GM13977 (cell line): Measurements from ENCODE around the gene SLC12A9.

Source experiments
- DNase-seq: peaks from one replicate; pipeline ENCODE4 v3.0.0; 2012; ENCODE audit warnings: low spot score
- CTCF ChIP-seq: IDR thresholded peaks from 2 replicates; pipeline ENCODE4 v1.5.1; 2012; ENCODE audit warnings: mild to moderate bottlenecking, control low read depth; ENCODE audit not compliant: insufficient read depth; ENCODE audit errors: extremely low read depth, missing control alignments
- in situ Hi-C: fragments of 300-500 bp; cut with MboI; formaldehyde crosslinking; loops from one replicate; pipeline ENCODE4 v1.12.0; 2022; ENCODE audit warnings: low sequenced_read_pairs, low pct_unique_long_range_greater_than_20kb, mixed read lengths, inconsistent platforms; ENCODE audit not compliant: unreplicated experiment

SLC12A9 gene

GRCh38 chr7:100893318-100893895, 40.9 kb downstream of the SLC12A9 start:
- in situ Hi-C loops = loop anchor here (5.0 to 10.0 kb wide), 2 partner anchors 164 to 191 kb away; partner anchors contain the start of gene TRIM56
- no peak for DNase-seq
- no peak for TF ChIP-seq CTCF

DNA sequence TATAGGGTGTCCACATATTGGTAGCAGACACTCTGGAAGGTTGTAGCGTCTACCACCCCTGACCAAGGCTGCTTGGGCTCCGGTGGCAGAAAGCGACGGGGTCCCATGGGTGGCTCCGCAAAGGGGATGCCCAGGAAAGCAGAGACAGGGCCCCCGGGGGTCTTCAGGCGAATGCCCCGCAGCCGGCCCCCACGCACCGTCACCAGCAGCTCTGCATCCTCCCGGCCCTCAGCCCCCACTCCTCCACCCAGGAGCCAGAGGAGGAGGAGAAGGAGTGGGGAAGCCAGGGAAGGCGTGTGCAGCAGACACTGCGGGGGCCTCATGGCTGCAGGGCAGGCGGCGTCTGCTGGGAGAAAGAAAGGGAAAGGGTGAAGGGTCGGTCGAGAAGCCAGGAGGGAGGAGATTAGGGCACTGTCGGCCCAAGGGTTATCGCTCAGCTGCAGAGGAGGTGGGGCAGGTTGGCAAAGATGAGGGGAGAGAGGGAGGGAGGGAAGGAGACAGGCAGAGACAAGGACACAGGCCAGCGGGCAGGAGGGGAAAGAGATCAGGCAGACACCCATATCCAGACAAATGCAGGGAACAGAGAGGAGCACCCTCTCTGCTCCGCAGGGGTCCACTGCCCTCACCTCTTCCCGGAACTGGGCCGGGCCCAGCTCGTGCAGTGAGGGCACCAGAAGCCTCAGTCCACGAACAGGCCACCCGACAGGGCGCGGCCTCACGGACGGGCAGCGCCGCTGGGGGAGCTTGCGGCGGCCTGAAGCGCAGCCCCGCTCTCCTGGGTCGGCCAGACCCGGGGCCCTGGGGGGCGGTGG, 41.6 kb downstream of the SLC12A9 start:
- in situ Hi-C loops = loop anchor here (5.0 to 10.0 kb wide), 2 partner anchors 163 to 191 kb away; partner anchors contain the start of gene TRIM56

DNA sequence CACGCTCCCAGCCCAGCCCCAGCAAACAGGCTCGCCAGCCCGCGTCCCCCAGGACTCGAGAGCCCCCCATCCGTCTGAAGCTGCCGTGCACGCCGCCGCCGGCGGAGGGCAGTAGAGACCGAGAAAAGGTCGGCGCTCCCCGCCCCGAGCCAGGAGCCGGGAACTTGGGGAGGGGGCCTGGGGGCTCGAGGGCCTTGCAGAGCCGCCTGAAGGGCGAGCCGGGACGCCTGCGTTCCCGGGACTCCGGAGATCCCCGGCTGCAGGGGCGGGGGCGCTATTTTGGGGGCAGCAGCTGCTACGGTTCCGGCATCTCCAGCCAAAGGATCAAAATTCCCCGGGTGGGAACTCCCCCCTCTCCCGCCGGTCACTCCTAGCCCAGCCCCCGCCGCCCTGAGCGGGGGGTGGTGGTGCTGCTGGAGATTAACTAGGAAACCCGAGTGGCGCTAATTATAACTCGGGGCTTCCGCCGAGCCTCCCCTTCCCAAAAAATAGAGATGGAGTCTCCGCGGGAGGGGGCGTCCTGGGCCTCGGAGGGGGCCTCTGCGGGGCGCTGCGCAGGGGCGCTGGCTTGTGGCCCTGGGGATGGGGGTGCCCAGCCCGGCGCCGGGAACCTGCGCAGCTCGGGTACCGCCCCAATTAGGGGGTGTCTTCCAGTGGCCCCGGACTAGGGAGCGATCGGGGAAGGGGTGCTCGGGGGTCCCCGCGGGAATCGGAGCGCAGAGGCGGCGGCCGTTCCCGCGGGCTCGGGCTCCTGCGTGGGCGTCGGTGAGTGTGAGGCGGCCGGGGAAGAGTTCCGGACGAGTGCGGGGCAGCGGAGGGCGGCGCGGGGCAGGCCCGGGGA, 42.6 kb downstream of the SLC12A9 start:
- in situ Hi-C loops = loop anchor here (5.0 to 10.0 kb wide), 2 partner anchors 162 to 190 kb away; partner anchors contain the start of gene TRIM56
- TF ChIP-seq CTCF = peak; percentile 90
- DNase-seq = peak; percentile 79

More for the DNA sequence above, 41.6 kb downstream of the SLC12A9 start:
- no peak for TF ChIP-seq CTCF
- peak; percentile 17 for DNase-seq

- in situ Hi-C loops = loop anchor here (10.0 kb wide), 1 partner anchor 189 kb away; the partner anchor contains the start of gene TRIM56
- peak; percentile 64 for DNase-seq
- TF ChIP-seq CTCF = no peak
Observed at GRCh38 chr7:100895701-100895955, 43.1 kb downstream of the SLC12A9 start, which contains the start of gene ACHE. ACHE (minus strand) TSS chr7:100895888; CDS start chr7:100894232, 1,656 bp downstream.

DNA sequence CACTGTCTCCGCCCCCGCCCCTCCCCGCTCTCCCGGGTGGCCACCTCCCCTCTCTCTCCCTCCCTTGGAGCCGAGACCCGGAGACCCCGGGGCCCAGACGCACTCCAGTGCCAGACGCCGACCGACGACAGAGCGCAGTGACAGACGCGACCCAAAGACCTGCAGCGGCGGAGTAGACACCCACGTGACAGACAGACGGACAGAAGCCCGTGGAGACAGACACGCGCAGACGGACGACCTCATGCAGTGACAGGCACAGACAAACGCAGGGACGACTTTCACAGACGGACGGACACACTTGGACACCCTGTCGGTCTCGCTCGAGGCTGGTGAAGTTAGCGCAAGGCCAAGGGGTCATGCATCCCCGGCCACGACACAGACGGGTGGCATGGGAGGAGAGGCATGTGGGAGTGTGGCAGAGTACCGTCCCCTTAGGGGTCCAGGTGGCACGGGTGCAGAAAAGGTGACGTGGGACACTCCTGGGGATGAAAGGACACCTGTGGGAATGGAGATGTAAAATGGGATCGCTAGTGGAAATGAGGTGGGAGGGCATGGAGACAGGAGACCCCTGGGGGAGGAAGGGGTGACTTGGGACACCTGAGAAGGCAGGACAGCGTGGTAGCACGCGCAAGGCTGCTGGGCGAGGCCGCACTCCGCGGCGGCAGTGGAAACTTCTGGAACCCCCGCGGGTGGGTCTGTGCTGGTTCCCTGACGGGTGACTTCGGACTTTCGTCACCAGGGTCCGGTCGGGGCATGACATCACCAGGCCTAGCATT, 43.6 kb downstream of the SLC12A9 start:
- in situ Hi-C loops = loop anchor here (10.0 kb wide), 1 partner anchor 189 kb away; the partner anchor contains the start of gene TRIM56
- TF ChIP-seq CTCF = no peak
- DNase-seq = no peak
